Chondrocyte (in vitro differentiated cells): Measurements from ENCODE around the gene MGRN1. TPM values are rescaled to one million over a fixed set of nuclear protein-coding genes. Genes with fewer than 3 reads are reported as not detected.

Experiments
- DNase-seq: peaks from one replicate; pipeline ENCODE4 v3.0.0; 2021; ENCODE audit warnings: mixed read lengths, low spot score
- H3K27ac Mint-ChIP-seq: one replicate; pipeline ENCODE4 v1.8.0; 2021; ENCODE audit warnings: mild to moderate bottlenecking, moderate library complexity, mixed read lengths; ENCODE audit not compliant: unreplicated experiment
- H3K27me3 Mint-ChIP-seq: 2 replicates; pipeline ENCODE4 v1.8.0; 2021; ENCODE audit warnings: low read depth, mixed read lengths
- H3K36me3 Mint-ChIP-seq: 2 replicates; pipeline ENCODE4 v1.8.0; 2021; ENCODE audit warnings: low read depth, mixed read lengths
- H3K4me1 Mint-ChIP-seq: 2 replicates; pipeline ENCODE4 v1.8.0; 2021; ENCODE audit warnings: low read depth, mild to moderate bottlenecking, mixed read lengths
- H3K4me3 Mint-ChIP-seq: one replicate; pipeline ENCODE4 v1.8.0; 2021; ENCODE audit warnings: mild to moderate bottlenecking, moderate library complexity, mixed read lengths; ENCODE audit not compliant: unreplicated experiment
- H3K9me3 Mint-ChIP-seq: 2 replicates; pipeline ENCODE4 v1.8.0; 2021; ENCODE audit warnings: low read depth, mixed read lengths
- CTCF ChIP-seq: fragments of 200-600 bp; sonication (generic); IDR thresholded peaks from 2 replicates; pipeline ENCODE4 v1.5.0; 2021; ENCODE audit warnings: antibody characterized with exemption, mild to moderate bottlenecking, moderate library complexity
- total RNA-seq: library from RNA; stranded (reverse); gene quantifications from 3 replicates; pipeline ENCODE4 v1.2.1, GENCODE V29; 2021

Gene MGRN1
- total RNA-seq, 1 donor from 2014 or later = 83.4 TPM

DNA sequence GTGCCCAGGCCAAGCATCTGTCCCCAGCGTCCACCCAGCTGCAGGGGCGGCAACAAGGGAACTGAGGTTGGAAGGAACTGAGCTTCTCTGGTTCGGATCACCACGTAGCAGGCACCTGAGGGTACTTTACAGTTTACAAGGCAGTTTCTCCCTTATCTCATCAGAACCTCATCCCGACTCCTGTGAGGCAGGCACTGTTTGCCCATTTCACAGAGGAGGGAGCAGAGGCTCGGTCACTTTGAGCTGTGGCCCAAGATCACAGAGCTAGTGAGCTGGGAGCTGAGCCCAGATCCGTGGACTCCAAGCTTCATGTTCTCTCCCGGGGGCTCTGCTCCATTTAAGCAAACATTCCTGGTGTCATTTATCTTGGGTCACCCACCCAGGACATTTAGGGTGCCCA is 25.1 kb upstream of the MGRN1 start:
- TF ChIP-seq CTCF = no peak
- Mint-ChIP-seq H3K27me3 (peaks cover 16% of the 10 kb centered on the region), H3K9me3 (no peaks in the 10 kb centered on the region), H3K27ac (no peak overlapping the region), H3K4me1 (no peaks in the 10 kb centered on the region), H3K4me3 (no peak overlapping the region), H3K36me3 (no peaks in the 10 kb centered on the region)
- no peak for DNase-seq

DNA sequence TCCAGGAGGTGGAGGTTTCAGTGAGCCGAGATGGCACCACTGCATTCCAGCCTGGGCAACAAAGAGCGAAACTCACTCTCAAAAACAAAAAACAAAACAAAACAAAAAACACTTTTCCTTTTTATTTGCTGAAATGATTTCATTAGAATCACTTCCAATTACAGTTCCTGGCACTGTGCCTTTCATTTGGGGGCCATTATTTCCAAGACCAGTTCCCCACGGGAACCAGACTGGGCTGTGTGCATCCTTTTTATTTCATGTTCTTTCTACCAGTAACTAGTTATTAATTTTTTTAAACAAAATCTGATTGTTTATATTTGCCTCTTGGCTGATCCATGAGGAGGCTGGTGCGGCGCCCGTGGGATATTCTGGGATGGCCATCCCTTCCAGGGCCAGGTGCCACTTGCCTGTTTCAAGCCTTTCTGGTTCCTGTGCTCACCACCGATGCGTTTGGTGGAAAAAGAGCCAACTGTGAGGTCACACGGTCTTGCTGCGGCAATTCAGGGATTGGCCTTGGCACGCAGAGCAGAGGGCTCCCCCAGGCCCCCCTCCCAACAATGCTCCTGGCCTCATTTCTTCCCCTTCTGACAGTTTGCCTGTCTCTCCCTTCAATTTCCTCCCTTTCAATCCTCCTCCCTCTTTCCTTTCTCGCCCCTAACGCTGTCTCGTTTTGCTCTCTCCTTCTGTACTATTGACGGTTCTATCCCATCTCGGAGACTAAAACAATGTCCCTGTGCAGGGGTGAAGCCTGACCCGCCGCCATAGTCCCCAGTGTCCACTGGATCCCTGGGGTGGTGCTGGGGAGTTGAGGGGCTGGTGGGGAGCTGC is 23.4 kb upstream of the MGRN1 start:
- TF ChIP-seq CTCF = no peak
- Mint-ChIP-seq H3K27ac (no peak overlapping the region), H3K27me3 (peaks cover 12% of the 10 kb centered on the region), H3K4me1 (no peaks in the 10 kb centered on the region), H3K36me3 (no peaks in the 10 kb centered on the region), H3K4me3 (no peak overlapping the region), H3K9me3 (no peaks in the 10 kb centered on the region)
- no peak for DNase-seq

DNA sequence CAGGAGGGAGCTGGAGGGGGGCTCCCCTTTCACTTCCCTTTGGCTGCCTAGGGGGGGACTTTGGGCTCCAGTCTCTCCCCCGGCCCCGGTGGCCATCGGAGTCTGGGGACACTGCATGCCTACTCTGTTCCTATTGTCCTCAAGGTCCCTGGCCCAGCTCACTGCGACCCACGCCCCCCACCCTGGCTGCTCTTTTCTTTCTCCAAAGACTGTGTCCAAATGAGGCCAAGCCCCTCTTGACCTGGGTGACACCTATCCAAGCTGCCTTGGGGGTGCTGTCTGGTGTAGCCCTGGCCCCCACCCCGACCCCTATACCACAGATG is 22.8 kb upstream of the MGRN1 start:
- no peaks in the 10 kb centered on the region for H3K9me3 Mint-ChIP-seq
- TF ChIP-seq CTCF = no peak
- DNase-seq = no peak
- no peak overlapping the region for H3K4me3 Mint-ChIP-seq
- no peaks in the 10 kb centered on the region for H3K4me1 Mint-ChIP-seq
- peaks cover 12% of the 10 kb centered on the region for H3K27me3 Mint-ChIP-seq
- no peaks in the 10 kb centered on the region for H3K36me3 Mint-ChIP-seq
- H3K27ac Mint-ChIP-seq = no peak overlapping the region

DNA sequence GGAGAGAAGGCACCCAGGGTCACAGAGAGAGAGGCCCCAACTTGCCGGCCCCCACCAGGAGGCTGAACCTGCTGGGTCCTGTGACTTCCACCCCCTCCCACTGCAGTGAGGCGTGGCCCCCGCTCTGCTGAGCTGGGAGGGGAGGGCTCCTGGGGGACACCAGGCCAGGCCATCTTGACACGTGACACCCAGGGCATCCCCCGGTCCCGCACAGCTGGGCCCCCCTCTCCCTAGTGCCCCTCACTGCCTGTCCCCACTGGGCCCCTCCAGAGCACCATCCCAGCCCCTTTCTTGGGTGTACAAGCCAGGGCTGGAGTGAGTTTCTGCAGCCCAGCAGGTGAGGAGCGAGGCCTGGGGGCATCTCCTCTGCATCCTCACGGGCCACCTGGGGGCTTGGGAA is 22.3 kb upstream of the MGRN1 start:
- Mint-ChIP-seq H3K27me3 (peaks cover 10% of the 10 kb centered on the region), H3K9me3 (no peaks in the 10 kb centered on the region), H3K27ac (no peak overlapping the region), H3K4me1 (no peaks in the 10 kb centered on the region), H3K4me3 (no peak overlapping the region), H3K36me3 (peaks cover under 1% of the 10 kb centered on the region)
- TF ChIP-seq CTCF = no peak
- DNase-seq = no peak

DNA sequence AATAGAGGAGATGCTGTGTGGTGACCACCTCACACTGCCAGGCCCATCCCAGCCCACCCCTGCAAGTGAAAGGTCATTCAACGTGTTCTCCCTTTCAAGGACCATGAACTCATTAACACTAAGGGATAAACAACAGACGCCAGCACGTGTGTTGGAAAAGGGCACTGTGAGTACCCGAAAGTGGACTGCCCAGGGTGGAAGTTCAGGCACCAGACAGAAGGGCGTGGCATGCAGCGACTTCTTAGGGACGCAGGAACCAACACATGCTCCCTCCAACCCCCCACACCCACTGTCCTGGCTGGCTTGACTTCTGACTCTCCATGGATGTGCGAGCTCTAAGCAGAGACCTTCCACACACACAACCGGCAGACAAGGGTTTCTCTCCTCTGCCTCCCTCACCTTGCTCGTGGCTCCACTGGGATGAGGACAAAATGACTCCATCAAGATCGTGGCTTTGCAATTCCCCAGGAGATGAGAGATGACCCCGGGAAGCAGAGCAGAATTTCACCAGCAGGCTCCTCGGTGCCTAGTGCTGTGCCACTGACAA is 20.9 kb upstream of the MGRN1 start:
- no peak for DNase-seq
- H3K4me1 Mint-ChIP-seq = no peaks in the 10 kb centered on the region
- no peaks in the 10 kb centered on the region for H3K9me3 Mint-ChIP-seq
- TF ChIP-seq CTCF = no peak
- no peak overlapping the region for H3K27ac Mint-ChIP-seq
- no peak overlapping the region for H3K4me3 Mint-ChIP-seq
- H3K27me3 Mint-ChIP-seq = peaks cover 6% of the 10 kb centered on the region
- peaks cover 1% of the 10 kb centered on the region for H3K36me3 Mint-ChIP-seq
